GM18498 (cell line): ENCODE results near the gene DDIT3.

ENCODE experiments used
- ATAC-seq: cut with Tn5 transposase; IDR thresholded peaks from one replicate; pipeline ENCODE4 v1.9.1; 2021; ENCODE audit warnings: mild to moderate bottlenecking, moderate library complexity; ENCODE audit not compliant: unreplicated experiment

DDIT3 gene

GRCh38 chr12:57487597-57488401, 32.5 kb downstream of the DDIT3 start, which contains the start of gene MARS1:
Gene MARS1 (plus strand): TSS chr12:57488068. CDS start chr12:57488091, 23 bp downstream.
- ATAC-seq: peak; percentile 94

DNA sequence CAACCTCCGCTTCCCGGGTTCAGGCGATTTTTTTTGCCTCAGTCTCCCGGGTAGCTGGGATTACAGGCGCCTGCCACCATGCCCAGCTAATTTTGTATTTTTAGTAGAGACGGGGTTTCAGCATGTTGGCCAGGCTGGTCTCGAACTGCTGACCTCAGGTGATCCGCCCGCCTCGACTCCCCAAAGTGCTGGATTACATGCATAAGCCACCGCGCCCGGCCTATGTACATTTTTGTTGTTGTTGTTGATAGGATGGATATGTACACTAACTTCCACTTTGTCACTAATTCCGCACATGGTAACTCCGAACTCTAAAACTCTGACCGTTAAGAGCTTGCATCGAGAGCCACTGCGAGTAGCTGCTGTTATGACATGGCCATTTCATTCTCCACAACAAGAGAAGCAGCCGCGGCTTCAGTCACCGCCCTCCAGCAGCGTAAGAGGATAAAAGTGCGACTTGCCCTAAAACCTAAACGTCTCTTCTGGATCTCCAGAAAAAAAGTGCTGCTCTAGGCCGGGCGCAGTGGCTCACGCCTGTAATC, 33.2 kb downstream of the DDIT3 start:
- no peak for ATAC-seq

- no peak for ATAC-seq
These were observed 34.6 kb downstream of the DDIT3 start for GRCh38 chr12:57485695-57486094.

GRCh38 chr12:57483466-57483865, 36.8 kb downstream of the DDIT3 start:
- ATAC-seq: no peak

DNA sequence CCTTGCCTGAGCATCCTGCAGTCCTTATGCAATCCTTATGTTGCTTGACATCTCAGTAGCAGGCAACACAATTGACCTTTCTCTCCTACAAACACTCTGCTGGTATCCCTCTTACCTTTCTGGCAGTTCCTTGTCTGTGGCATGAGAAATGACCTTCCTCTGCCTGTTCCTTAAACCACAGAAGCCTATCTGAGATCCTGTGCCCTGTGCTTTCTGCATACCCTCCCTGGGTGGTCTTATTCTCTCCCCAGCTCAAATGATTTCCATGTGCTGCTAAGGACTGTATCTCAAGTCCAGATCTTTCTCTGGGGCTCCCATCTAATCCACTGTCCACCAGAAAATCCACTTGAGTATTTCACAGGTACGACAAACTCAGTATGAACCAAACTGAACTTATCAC, 38.6 kb downstream of the DDIT3 start:
- ATAC-seq: no peak

DNA sequence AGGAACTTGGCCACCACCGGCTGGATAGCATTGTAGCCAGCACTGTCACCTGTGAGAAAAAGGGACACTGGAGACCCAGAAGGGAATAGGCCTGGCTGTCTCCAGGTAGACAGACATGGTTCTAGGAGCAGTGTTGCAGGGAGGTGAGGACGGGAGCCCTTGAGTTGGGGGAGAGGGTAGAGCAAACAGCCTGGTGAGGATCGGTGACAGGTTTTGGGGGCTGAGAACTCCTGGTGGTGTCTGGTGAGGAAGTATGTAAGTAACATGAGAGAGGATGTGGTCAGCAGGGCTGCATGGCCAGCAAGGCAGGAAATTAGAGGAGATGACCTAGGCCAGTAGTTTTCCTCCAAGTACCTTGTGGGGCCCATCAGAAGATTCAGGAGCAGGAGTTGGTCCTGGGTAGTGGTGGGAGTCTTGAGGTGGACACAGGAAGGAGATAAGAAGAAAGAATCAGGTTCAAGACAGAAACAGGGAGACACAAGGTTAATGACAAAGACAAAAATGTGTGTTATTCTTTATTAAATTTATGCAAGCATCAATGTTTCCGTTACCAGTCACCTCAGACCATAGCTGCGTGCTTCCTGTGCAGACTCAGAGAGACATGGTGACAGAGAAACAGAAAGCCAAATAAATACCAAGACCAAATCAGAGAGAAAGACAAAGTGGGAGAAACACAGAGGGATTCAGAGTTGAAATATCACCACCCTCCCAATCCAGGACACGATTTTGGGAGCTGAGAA, 40.8 kb downstream of the DDIT3 start, which contains the start of gene ARHGAP9:
ARHGAP9 (minus strand) TSS at position 491 of the 740 bp plus-strand sequence; CDS start at position 31, 460 bp downstream.
- no peak for ATAC-seq

- no peak for ATAC-seq
These were observed 41.3 kb downstream of the DDIT3 start for GRCh38 chr12:57479043-57479375.

GRCh38 chr12:57477710-57478681, 42.3 kb downstream of the DDIT3 start:
- ATAC-seq: peak; percentile 47

- ATAC-seq: no peak
These were observed 43.2 kb downstream of the DDIT3 start for GRCh38 chr12:57476993-57477709.

GRCh38 chr12:57476162-57476992, 43.9 kb downstream of the DDIT3 start:
- peak; percentile 39 for ATAC-seq

- ATAC-seq: peak; percentile 4
These were observed 44.8 kb downstream of the DDIT3 start for GRCh38 chr12:57475271-57476161.

GRCh38 chr12:57474862-57475261, 45.5 kb downstream of the DDIT3 start:
- no peak for ATAC-seq

GRCh38 chr12:57474430-57474829, 45.9 kb downstream of the DDIT3 start:
- ATAC-seq: no peak

GRCh38 chr12:57473886-57474285, 46.4 kb downstream of the DDIT3 start:
- no peak for ATAC-seq

DNA sequence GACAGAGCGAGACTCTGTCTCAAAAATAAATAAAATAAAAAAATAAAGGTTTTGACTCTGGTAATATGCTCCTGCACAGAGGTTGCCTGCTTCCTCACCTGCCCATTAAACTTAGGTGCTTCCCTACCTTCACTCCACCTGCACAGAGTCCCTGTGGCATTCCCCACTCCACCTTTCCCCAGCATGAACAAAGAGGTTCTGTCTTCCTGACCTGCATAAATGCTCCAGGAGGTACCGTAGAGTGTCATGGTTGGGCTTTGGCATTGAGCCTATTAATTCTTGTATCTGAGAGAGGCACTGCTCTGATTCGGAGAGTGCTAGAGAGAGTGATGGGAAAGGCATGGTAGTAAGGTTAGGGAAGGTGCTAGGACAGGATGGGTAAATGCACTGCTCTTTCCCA, 46.9 kb downstream of the DDIT3 start:
- no peak for ATAC-seq

DNA sequence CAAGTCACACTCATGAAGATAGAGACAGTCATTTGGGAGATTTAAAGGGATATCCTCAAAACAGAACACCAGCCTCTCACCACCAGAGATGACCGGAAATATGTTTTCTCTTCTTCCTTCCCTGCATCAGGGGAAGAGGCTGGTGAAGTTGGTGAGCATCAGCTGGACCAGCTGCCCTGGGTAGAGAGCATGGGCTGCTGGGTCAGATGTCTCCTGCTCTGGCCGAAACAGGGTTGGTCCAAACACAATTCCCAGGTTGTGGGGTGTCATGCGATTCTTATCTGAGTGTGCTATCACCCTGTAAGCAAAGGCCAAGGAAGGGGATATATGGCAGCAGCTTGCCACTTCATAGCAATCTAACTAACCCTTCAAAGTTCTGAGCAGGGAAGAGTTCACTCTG, 47.9 kb downstream of the DDIT3 start:
- no peak for ATAC-seq

DNA sequence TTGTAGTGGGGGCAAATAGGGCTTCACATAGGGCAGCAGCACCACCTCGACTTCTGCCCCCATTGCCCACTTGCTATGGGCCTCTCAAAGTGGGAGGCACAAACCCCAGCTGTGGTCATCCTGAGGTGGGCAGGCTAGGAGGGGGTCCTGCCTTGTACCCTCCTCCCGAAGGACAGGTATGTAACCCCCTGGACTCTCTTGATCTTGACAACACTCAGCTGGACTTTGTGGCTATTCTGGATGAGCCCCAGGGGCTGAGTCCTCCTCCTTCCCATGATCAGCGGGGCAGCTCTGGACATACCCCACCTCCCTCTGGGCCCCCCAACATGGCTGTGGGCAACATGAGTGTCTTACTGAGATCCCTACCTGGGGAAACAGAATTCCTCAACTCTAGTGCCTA, 48.7 kb downstream of the DDIT3 start:
- ATAC-seq: no peak

DNA sequence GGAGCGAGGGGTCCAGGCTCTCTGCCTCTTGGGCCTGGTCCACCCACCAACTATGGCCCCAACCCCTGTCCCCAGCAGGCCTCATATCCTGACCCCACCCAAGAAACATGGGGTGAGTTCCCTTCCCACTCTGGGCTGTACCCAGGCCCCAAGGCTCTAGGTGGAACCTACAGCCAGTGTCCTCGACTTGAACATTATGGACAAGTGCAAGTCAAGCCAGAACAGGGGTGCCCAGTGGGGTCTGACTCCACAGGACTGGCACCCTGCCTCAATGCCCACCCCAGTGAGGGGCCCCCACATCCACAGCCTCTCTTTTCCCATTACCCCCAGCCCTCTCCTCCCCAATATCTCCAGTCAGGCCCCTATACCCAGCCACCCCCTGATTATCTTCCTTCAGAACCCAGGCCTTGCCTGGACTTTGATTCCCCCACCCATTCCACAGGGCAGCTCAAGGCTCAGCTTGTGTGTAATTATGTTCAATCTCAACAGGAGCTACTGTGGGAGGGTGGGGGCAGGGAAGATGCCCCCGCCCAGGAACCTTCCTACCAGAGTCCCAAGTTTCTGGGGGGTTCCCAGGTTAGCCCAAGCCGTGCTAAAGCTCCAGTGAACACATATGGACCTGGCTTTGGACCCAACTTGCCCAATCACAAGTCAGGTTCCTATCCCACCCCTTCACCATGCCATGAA, 49.2 kb downstream of the DDIT3 start:
- ATAC-seq: no peak
